ENCODE results near the gene PAM16.
A peak's percentile ranks its signal among the peaks of the same experiment; 100 is the strongest.
"Not testable (repeated sequence)": the region's sequence is repeated elsewhere in the genome, so short reads cannot be mapped to it uniquely, and the experiment has no call there.

The PAM16 gene

GRCh38 chr16:4350365-4350786 lies 745 bp downstream of the PAM16 start:
- DNase-seq (ENCODE audit: extremely low read depth, low read depth): no peak
- H3K4me3 ChIP-seq (replicated peaks; ENCODE audit: low read depth, low read length): peak overlapping the region; percentile 74
- TF ChIP-seq, protein P1, sequence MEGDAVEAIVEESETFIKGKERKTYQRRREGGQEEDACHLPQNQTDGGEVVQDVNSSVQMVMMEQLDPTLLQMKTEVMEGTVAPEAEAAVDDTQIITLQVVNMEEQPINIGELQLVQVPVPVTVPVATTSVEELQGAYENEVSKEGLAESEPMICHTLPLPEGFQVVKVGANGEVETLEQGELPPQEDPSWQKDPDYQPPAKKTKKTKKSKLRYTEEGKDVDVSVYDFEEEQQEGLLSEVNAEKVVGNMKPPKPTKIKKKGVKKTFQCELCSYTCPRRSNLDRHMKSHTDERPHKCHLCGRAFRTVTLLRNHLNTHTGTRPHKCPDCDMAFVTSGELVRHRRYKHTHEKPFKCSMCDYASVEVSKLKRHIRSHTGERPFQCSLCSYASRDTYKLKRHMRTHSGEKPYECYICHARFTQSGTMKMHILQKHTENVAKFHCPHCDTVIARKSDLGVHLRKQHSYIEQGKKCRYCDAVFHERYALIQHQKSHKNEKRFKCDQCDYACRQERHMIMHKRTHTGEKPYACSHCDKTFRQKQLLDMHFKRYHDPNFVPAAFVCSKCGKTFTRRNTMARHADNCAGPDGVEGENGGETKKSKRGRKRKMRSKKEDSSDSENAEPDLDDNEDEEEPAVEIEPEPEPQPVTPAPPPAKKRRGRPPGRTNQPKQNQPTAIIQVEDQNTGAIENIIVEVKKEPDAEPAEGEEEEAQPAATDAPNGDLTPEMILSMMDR (IDR thresholded peaks at IDR 0.05; ENCODE audit: low read depth, low read length, missing control alignments): no peak

- TF ChIP-seq, protein P1 (IDR thresholded peaks at IDR 0.05; ENCODE audit: low read depth, low read length, missing control alignments): no peak
- H3K4me3 ChIP-seq (replicated peaks; ENCODE audit: low read depth, low read length): peak overlapping the region; percentile 74
Observed at GRCh38 chr16:4349332-4349731, 1.8 kb downstream of the PAM16 start.

DNA sequence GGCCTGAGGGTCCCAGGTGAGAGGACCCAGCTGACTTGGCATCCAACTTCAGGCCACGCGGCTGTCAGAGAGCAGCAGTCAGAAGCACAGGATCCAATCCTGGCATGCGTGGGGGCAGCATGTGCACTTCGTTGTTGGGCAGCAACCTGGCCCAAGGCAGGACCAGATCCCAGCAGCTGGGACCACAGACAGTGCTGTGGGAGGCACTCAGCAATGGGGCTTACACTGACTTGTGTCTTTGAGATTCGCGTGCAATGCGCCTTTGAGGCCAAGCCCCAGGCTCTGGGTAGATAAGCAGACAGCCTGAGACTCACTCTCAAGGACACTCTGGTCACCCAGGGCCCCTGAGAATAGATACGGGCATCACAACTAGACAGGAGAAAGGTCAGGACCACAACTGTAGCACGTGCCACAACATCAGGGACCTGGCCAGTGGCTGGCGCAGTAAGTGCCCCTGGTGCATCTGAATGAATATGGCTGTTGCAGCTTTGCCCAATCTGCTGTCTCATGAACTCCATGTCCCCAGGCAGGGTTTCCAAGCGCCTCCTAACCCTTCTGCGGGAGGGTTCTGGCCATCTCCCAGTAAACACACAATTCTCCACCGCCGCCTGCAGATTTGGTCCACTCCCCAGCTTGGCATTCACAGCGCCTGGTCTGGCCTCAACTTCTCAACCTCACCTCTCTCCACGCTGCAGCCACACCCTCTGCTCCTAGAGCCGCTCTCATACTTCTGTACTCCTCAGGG lies 3.2 kb downstream of the PAM16 start:
- no peak overlapping the region for H3K4me3 ChIP-seq (replicated peaks; ENCODE audit: low read depth, low read length)
- DNase-seq (ENCODE audit: extremely low read depth, low read depth): no peak
- TF ChIP-seq, protein P1 (IDR thresholded peaks at IDR 0.05; ENCODE audit: low read depth, low read length, missing control alignments): no peak

More at GRCh38 chr16:4349332-4349731, 1.8 kb downstream of the PAM16 start:
- DNase-seq (ENCODE audit: extremely low read depth, low read depth): no peak

DNA sequence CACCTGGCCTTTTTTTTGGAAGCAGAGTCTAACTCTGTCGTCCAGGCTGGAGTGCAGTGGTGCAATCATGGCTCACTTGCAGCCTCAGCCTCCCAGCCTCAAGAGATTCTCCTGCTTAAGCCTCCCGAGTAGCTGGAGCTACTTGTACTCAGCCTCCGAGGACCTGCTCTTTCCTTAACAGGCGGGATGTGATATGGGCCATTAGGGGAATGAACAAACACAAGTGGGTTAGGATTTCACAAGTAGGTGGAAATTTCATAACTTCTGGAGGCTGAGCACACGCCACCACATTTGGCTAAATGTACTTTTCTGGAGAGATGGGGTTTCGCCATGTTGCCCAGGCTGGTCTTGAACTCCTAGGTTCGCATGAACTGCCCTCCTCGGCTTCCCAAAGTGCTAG lies 4.1 kb downstream of the PAM16 start:
- TF ChIP-seq, protein P1 (IDR thresholded peaks at IDR 0.05; ENCODE audit: low read depth, low read length, missing control alignments): no peak
- H3K4me3 ChIP-seq (replicated peaks; ENCODE audit: low read depth, low read length): no peak overlapping the region
- no peak for DNase-seq (ENCODE audit: extremely low read depth, low read depth)

GRCh38 chr16:4345836-4346781 lies 5.0 kb downstream of the PAM16 start:
- DNase-seq (ENCODE audit: extremely low read depth, low read depth): no peak
- TF ChIP-seq, protein P1 (IDR thresholded peaks at IDR 0.05; ENCODE audit: low read depth, low read length, missing control alignments): no peak
- no peak overlapping the region for H3K4me3 ChIP-seq (replicated peaks; ENCODE audit: low read depth, low read length)

GRCh38 chr16:4344983-4345835 lies 5.9 kb downstream of the PAM16 start:
- no peak for DNase-seq (ENCODE audit: extremely low read depth, low read depth)
- TF ChIP-seq, protein P1 (IDR thresholded peaks at IDR 0.05; ENCODE audit: low read depth, low read length, missing control alignments): no peak
- no peak overlapping the region for H3K4me3 ChIP-seq (replicated peaks; ENCODE audit: low read depth, low read length)

DNA sequence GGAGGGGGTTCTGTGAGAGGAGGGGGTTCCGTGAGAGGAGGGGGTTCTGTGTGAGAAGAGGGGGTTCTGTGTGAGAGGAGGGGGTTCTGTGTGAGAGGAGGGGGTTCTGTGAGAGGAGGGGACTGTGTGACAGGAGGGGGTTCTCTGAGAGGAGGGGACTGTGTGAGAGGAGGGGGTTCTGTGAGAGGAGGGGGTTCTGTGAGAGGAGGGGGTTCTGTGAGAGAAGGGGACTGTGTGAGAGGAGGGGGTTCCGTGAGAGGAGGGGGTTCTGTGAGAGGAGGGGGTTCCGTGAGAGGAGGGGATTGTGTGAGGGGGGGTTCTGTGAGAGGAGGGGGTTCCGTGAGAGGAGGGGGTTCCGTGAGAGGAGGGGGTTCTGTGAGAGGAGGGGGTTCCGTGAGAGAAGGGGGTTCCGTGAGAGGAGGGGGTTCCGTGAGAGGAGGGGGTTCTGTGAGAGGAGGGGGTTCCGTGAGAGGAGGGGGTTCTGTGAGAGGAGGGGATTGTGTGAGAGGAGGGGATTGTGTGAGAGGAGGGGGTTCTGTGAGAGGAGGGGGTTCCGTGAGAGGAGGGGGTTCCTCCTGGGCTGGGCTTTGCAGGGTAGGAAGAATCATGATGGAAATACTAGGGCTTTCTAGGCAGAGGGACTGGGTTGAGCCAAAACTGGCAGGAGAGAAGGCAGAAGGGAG lies 6.7 kb downstream of the PAM16 start:
- not testable (repeated sequence) for DNase-seq (ENCODE audit: extremely low read depth, low read depth); H3K4me3 ChIP-seq (replicated peaks; ENCODE audit: low read depth, low read length)
